PC-3 (cell line): ENCODE data around the gene ANKRD10. TPM values are rescaled to one million over a fixed set of nuclear protein-coding genes. Genes with fewer than 3 reads are reported as not detected.

Source experiments
- ATAC-seq: fragments of 200-7000 bp; cut with Tn5 transposase; 2 replicates; pipeline ENCODE4 v1.9.1; 2020; ENCODE audit warnings: mild to moderate bottlenecking, moderate library complexity
- BruUV-seq: library from RNA; stranded (reverse); fragments of 400-500 nt; replicated peaks from 2 replicates; lab custom pipeline; 2021; lab: Mats Ljungman, UMichigan
- CTCF ChIA-PET: fragments of 300-600 bp; sonication (Branson Sonifier 250); formaldehyde crosslinking; loops from one replicate; lab custom pipeline; 2022; ENCODE audit warnings: antibody characterized with exemption; lab: Charles Lee
- POLR2A ChIA-PET: fragments of 300-600 bp; sonication (Branson Sonifier 250); formaldehyde crosslinking; loops from one replicate; lab custom pipeline; 2022; ENCODE audit warnings: antibody characterized with exemption; ENCODE audit not compliant: unreplicated experiment; lab: Charles Lee
- DNase-seq: peaks from one replicate; pipeline ENCODE4 v3.0.0-alpha.2; 2015
- H2AFZ ChIP-seq: fragments of 300-600 bp; sonication (generic); 2 replicates; pipeline ENCODE4 v1.6.0; 2016; ENCODE audit warnings: antibody characterized with exemption, low read length
- H3F3A ChIP-seq: fragments of 300-600 bp; sonication (generic); one replicate; pipeline ENCODE4 v1.6.0; 2017; ENCODE audit warnings: antibody characterized with exemption, low read length, control low read depth, mild to moderate bottlenecking; ENCODE audit not compliant: unreplicated experiment
- H3K27ac ChIP-seq: fragments of 300-600 bp; sonication (generic); 2 replicates; pipeline ENCODE4 v1.5.1; 2016; ENCODE audit warnings: mild to moderate bottlenecking, low read length
- H3K27me3 ChIP-seq: fragments of 300-600 bp; sonication (generic); 2 replicates; pipeline ENCODE4 v1.6.1; 2016; ENCODE audit warnings: low read length, mixed read lengths
- H3K36me3 ChIP-seq: fragments of 300-600 bp; sonication (generic); 2 replicates; pipeline ENCODE4 v1.6.1; 2016; ENCODE audit warnings: low read depth, mixed run types, low read length, mixed read lengths
- H3K4me1 ChIP-seq: fragments of 300-600 bp; sonication (generic); 2 replicates; pipeline ENCODE4 v1.5.1; 2016; ENCODE audit warnings: low read length; ENCODE audit not compliant: insufficient read depth
- H3K4me2 ChIP-seq: fragments of 300-600 bp; sonication (generic); 2 replicates; pipeline ENCODE4 v1.6.0; 2016; ENCODE audit warnings: low read length
- H3K4me3 ChIP-seq: fragments of 300-600 bp; sonication (generic); 2 replicates; pipeline ENCODE4 v1.5.1; 2016; ENCODE audit warnings: mild to moderate bottlenecking, low read length, mixed read lengths
- H3K79me2 ChIP-seq: fragments of 300-600 bp; sonication (generic); 2 replicates; pipeline ENCODE4 v1.6.1; 2017; ENCODE audit warnings: low read length, mixed read lengths
- H3K9ac ChIP-seq: fragments of 300-600 bp; sonication (generic); 2 replicates; pipeline ENCODE4 v1.6.0; 2016; ENCODE audit warnings: mild to moderate bottlenecking, low read length
- H3K9me2 ChIP-seq: fragments of 300-600 bp; sonication (generic); replicated peaks from 2 replicates; pipeline ENCODE4 v1.6.1; 2016; ENCODE audit warnings: mixed run types, low read length, mixed read lengths
- H3K9me3 ChIP-seq: fragments of 300-600 bp; sonication (generic); 2 replicates; pipeline ENCODE4 v1.6.1; 2016; ENCODE audit warnings: low read length, mixed read lengths
- H4K20me1 ChIP-seq: fragments of 300-600 bp; sonication (generic); 2 replicates; pipeline ENCODE4 v1.6.1; 2016; ENCODE audit warnings: low read length, mixed read lengths
- CTCF ChIP-seq: fragments of 300-600 bp; sonication (generic); conservative IDR thresholded peaks from 2 replicates; pipeline ENCODE4 v1.5.1; 2017; ENCODE audit warnings: antibody characterized with exemption, low read depth, mild to moderate bottlenecking, low read length
- EZH2 ChIP-seq: fragments of 300-600 bp; sonication (generic); IDR thresholded peaks from one replicate; pipeline ENCODE4 v1.6.1; 2017; ENCODE audit warnings: antibody characterized with exemption, mild to moderate bottlenecking, low read length; ENCODE audit not compliant: unreplicated experiment
- EZH2phosphoT487 ChIP-seq: fragments of 300-600 bp; sonication (generic); IDR thresholded peaks from 2 replicates; pipeline ENCODE4 v1.6.1; 2018; ENCODE audit warnings: mild to moderate bottlenecking, antibody characterized with exemption, low read length, borderline replicate concordance
- intact Hi-C: fragments of 100-400 bp; cut with micrococcal nuclease; formaldehyde crosslinking; loops from 2 replicates; pipeline ENCODE4 v1.9.0; 2023
- total RNA-seq: library from RNA; depleted of rRNA; stranded (reverse); fragments of >200 nt; gene quantifications from 2 replicates; pipeline ENCODE4 v1.2.3, GENCODE V29; 2014

Gene ANKRD10
- total RNA-seq, 1 experiment from 2014 or later, result 60.2 TPM

- ChIA-PET CTCF (no interaction called here), POLR2A (no interaction called here)
- BruUV-seq, result no TSS peak
Observed at GRCh38 chr13:110853235-110853721, 61.6 kb downstream of the ANKRD10 start.

GRCh38 chr13:110850840-110851239 is 64.0 kb downstream of the ANKRD10 start:
- Histone ChIP-seq H3K36me3 (no peaks in the 10 kb centered on the region), H3K9ac (no peak overlapping the region), H3F3A (no peaks in the 10 kb centered on the region), H3K27me3 (peaks cover 10% of the 10 kb centered on the region; the same call in 1 of the 2 replicates), H3K4me2 (no peak overlapping the region), H3K27ac (no peak overlapping the region), H3K4me3 (no peak overlapping the region), H3K79me2 (no peaks in the 10 kb centered on the region), H2AFZ (no peak overlapping the region), H3K9me3 (no peaks in the 10 kb centered on the region), H4K20me1 (no peaks in the 10 kb centered on the region), H3K4me1 (no peaks in the 10 kb centered on the region), H3K9me2 (no peaks in the 10 kb centered on the region)
- BruUV-seq, result no TSS peak
- intact Hi-C loops, result no loop called here
- ChIA-PET POLR2A (no interaction called here), CTCF (no interaction called here)
- ATAC-seq, result no peak
- no peak for TF ChIP-seq CTCF
- TF ChIP-seq EZH2, result no peak
- no peak for TF ChIP-seq EZH2phosphoT487
- DNase-seq, result no peak

More at GRCh38 chr13:110853235-110853721, 61.6 kb downstream of the ANKRD10 start:
- peaks cover 9% of the 10 kb centered on the region; the same call in 1 of the 2 replicates for H3K27me3 ChIP-seq
- no peaks in the 10 kb centered on the region for H3K79me2 ChIP-seq
- H3F3A ChIP-seq, result no peaks in the 10 kb centered on the region
- no peaks in the 10 kb centered on the region for H3K9me2 ChIP-seq
- H2AFZ ChIP-seq, result no peak overlapping the region
- TF ChIP-seq EZH2 (no peak), EZH2phosphoT487 (no peak), CTCF (no peak)
- H3K27ac ChIP-seq, result no peak overlapping the region
- no peak overlapping the region for H3K9ac ChIP-seq
- H3K4me1 ChIP-seq, result no peaks in the 10 kb centered on the region
- H3K4me2 ChIP-seq, result no peak overlapping the region
- H3K4me3 ChIP-seq, result no peak overlapping the region
- no peaks in the 10 kb centered on the region for H3K9me3 ChIP-seq
- intact Hi-C loops, result no loop called here
- DNase-seq (no peak), ATAC-seq (no peak)
- H3K36me3 ChIP-seq, result no peaks in the 10 kb centered on the region
- H4K20me1 ChIP-seq, result no peaks in the 10 kb centered on the region

GRCh38 chr13:110850006-110850405 is 64.9 kb downstream of the ANKRD10 start:
- H3K4me1 ChIP-seq, result no peaks in the 10 kb centered on the region
- no peak overlapping the region for H3K27ac ChIP-seq
- POLR2A ChIA-PET, result interaction anchor here (0.7 kb wide), 1 partner anchor 66 kb away, joined by 6 read pairs; no protein-coding TSS in a partner anchor
- H3K79me2 ChIP-seq, result no peaks in the 10 kb centered on the region
- H3F3A ChIP-seq, result no peaks in the 10 kb centered on the region
- DNase-seq (no peak), ATAC-seq (no peak)
- H3K4me2 ChIP-seq, result no peak overlapping the region
- peaks cover 10% of the 10 kb centered on the region; the same call in 1 of the 2 replicates for H3K27me3 ChIP-seq
- TF ChIP-seq EZH2phosphoT487 (no peak), CTCF (no peak), EZH2 (no peak)
- no peaks in the 10 kb centered on the region for H3K36me3 ChIP-seq
- intact Hi-C loops, result no loop called here
- no peaks in the 10 kb centered on the region for H3K9me2 ChIP-seq
- no peaks in the 10 kb centered on the region for H4K20me1 ChIP-seq
- H2AFZ ChIP-seq, result no peak overlapping the region
- no peak overlapping the region for H3K4me3 ChIP-seq
- no TSS peak for BruUV-seq
- H3K9me3 ChIP-seq, result no peaks in the 10 kb centered on the region
- H3K9ac ChIP-seq, result no peak overlapping the region
- CTCF ChIA-PET, result no interaction called here
